GM21423 (cell line): ENCODE measurements around the gene PPP1R10.
A peak's percentile ranks its signal among the peaks of the same experiment; 100 is the strongest.
"Not testable (repeated sequence)": the region's sequence is repeated elsewhere in the genome, so short reads cannot be mapped to it uniquely, and the experiment has no call there.

Source experiments
- ATAC-seq: cut with Tn5 transposase; IDR thresholded peaks from one replicate; pipeline ENCODE4 v1.9.1; 2021; ENCODE audit warnings: mild to moderate bottlenecking, moderate library complexity; ENCODE audit not compliant: unreplicated experiment

The PPP1R10 gene

DNA sequence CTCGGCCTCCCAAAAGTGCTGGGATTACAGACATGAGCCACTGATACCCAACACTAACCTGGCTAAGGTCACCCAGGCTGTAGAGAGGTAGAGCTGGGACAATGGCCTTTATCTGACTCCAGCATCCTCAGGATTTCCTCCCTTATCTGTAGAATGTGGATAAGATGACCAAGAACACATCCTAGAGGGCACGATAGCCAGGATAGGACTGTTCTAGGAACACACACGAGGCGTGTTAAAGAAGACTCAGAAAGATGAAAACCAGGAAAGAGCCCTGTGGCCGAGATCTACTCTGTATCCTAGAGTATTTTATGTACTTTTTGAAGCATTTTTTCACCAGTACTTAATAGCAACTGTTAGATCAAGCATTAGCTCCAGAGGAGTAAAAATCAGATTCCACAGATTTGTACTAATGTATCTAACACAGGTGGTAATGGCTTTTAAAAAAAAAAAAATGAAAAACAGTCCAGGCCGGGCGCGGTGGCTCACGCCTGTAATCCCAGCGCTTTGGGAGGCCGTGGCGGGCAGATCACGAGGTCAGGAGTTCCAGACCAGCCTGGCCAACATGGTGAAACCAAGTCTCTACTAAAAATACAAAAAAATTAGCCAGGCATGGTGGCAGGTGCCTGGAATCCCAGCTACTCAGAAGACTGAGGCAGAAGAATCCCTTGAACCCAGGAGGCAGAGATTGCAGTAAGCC, 17.3 kb downstream of the PPP1R10 start:
- no peak for ATAC-seq

DNA sequence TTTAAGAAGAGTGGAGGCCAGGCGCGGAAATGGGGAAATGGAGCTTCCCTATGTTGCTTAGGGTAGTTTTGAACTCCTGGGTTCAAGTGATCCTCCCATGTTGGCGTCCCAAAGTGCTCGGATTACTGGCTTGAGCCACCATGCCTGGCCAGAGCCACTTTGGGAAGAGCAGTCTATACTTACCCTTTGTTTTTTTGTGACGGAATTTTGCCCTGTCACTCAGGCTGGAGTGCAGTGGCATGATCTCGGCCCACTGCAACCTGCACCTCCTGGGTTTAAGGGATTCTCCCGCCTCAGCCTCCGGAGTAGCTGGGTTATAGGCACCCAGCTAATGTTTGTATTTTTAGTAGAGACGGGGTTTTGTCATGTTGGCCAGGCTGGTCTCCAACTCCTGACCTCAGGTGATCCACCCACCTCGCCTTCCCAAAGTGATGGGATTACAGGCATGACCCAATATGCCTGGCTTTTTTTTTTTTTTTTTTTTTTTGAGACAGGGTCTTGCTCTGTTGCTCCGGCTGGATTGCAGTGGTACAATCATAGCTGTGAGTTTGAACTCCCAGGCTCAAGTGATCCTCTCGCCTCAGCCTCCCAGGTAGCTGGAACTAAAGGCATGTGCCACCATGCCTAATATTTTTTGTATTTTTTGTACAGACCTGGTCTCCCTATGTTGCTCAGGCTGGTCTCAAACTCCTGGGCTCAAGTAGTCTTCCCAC, 18.0 kb downstream of the PPP1R10 start:
- no peak for ATAC-seq

DNA sequence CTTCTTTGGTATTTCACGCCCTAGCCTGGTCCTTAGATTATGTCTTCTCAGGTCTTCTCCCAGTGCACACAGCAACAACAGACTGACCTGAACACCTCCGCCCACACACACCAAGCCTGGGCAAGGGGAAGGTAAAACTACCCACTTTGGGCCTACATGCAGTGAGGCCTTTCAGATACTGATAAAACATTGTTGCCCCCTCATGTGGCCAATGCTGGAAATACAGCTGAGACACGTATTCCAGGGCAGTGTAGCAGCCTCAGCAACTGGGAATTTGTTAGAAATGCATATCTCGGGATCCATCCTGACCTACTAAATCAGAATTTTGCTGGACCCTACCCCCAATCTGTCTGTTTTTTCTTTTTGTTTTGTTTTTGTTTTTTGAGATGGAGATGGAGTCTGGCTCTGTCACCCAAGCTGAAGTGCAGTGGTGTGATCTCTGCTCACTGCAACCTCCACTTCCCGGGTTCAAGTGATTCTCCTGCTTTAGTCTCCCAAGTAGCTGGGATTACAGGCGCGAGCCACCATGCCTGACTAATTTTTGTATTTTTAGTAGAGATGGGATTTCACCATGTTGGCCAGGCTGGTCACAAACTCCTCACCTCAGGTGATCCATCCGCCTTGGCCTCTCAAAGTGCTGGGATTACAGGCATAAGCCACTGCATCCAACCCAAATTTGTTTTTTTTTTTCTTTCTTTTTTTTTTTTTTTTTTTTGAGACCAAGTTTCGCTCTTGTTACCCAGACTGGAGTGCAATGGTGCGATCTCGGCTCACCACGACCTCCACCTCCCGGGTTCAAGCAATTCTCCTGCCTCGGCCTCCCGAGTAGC, 19.5 kb downstream of the PPP1R10 start:
- ATAC-seq = not testable (repeated sequence)

DNA sequence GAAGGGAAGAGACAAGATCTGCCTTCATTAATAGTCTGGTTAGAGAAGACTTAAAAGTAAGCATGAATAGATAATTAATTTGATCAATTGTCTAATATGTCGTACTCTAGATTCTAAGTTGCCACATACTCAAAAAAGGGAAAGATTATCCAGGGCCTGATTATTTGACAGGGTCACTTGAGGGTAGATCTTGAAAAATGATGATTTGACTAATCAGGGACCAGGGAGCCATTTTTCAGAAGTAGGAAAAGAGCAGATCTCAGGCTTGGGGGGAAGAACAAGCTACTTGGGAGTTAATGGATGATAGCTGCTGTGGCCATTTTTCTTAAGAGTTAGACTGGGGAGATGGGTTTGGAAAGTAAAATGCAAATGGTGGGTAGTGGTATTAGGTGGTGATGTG, 24.8 kb downstream of the PPP1R10 start:
- no peak for ATAC-seq

DNA sequence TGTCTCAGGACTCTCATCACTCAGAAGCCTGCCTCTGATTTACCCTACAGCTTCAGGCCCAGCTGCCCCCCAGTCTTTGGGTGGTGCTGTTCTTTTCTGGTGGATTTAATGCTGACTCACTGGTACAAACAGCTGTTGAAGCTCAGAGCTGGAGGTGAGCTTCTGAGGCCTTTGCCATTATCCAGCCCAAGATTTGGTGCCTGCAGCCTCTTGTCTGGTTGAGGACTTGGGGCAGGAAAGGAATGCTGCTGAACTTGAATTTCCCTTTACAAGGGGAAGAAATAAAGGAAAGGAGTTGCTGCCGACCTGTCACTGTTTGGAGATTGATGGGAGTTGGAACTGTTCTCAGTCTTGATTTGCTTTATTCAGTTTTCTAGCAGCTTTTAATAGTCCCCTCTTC, 26.0 kb downstream of the PPP1R10 start:
- no peak for ATAC-seq

DNA sequence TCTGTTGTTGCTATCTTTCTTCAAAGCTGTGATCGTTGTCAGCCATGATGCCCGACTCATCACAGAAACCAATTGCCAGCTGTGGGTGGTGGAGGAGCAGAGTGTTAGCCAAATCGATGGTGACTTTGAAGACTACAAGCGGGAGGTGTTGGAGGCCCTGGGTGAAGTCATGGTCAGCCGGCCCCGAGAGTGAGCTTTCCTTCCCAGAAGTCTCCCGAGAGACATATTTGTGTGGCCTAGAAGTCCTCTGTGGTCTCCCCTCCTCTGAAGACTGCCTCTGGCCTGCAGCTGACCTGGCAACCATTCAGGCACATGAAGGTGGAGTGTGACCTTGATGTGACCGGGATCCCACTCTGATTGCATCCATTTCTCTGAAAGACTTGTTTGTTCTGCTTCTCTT, 26.5 kb downstream of the PPP1R10 start:
- no peak for ATAC-seq

DNA sequence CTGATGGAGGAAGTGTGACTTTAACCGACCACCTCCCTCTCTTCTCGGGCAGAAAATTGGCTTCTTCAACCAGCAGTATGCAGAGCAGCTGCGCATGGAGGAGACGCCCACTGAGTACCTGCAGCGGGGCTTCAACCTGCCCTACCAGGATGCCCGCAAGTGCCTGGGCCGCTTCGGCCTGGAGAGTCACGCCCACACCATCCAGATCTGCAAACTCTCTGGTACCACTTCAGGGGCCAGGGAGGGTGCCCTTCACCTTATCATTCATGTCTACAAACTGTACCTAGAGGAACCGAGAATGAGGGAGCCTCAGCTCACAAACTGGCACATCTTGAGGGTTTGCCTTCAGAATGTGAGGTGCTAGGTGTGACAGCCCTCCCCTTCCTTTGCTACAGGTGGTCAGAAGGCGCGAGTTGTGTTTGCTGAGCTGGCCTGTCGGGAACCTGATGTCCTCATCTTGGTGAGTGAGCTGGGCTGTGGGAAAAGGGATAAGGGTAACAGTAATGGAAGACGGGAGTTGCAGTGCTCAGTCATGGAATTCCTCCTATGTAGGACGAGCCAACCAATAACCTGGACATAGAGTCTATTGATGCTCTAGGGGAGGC, 27.2 kb downstream of the PPP1R10 start:
- ATAC-seq = no peak

DNA sequence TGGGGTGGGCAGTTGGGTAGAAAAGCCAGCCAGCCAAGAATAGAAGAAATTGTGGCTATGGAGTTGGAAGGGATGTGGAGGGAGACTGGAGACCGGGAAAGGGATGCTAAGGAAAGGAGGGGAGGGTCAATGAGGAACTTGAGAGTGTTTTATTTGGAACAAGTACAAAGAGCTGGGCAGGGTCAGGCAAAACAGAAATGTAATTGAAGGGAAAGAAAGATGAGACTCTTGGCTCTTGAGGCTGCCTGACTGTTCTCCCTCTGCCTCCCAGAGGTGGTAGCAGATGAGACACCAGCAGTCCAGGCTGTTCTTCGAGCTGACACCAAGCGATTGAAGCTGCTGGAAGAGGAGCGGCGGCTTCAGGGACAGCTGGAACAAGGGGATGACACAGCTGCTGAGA, 33.1 kb downstream of the PPP1R10 start:
- no peak for ATAC-seq

DNA sequence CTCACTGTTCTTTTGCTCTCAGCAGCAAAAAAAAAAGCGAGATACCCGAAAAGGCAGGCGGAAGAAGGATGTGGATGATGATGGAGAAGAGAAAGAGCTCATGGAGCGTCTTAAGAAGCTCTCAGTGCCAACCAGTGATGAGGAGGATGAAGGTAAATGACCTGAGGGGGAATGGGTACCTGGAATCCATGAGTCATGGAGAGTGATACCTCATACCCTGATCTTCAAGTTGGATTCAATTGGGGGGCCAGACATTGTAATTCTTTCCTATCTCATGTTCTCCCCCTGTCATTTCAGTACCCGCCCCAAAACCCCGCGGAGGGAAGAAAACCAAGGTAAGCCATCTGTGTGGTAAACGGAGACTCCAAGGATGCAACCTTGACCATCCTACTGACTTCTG, 39.0 kb downstream of the PPP1R10 start:
- no peak for ATAC-seq

DNA sequence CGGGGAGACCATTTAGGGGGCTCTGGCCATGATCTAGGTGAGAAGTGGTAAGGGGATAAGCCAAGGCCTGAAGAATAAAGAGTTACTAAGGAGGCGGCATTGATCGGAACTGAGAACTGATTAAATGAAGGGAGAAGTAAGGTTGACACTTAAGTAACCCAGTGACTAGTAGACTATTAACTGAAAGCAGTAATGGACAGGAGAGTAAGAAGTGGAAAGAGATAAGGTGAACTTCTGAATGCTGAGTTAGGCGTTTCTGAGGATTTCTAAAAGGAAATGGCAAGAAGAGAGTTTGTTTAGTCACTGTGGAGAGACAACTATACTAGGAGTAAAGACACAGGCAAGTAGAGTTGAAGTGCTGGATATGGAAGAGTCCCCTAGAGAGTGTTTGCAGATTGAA, 43.9 kb downstream of the PPP1R10 start:
- ATAC-seq = no peak

DNA sequence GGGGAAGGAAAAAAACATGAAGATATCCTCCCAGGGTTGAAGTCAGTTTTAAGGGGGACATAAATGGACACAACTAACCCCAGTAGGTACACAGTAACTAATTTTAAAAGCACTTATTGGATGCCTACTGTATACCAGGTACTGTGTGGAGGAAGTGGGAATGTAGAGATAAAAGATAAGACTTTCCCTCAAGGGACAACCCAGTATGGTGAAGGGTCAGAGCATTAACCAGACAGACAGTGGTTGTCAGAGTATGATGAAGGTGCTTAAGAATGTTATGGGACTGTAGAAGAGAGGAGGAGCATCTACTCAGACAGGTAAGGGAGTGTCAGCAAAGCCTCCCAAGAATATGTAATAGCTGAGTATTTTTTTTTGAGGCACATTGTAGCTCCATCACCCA, 44.9 kb downstream of the PPP1R10 start:
- ATAC-seq = no peak

DNA sequence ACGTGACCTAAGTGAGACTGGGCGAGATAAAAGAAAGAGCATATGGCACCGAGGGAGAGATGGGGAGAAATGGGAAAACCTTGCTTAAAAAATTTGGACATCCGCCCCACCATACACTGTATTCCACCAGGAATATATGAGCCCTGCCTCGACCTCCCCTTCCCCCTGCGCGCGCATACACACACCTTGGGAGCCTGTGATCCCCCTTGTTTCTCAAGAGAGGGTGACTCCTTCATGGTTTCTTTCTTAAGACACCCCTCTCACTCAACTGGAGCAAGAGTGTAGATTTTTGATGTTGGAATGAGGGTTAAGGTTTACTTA, 45.3 kb downstream of the PPP1R10 start:
- no peak for ATAC-seq

DNA sequence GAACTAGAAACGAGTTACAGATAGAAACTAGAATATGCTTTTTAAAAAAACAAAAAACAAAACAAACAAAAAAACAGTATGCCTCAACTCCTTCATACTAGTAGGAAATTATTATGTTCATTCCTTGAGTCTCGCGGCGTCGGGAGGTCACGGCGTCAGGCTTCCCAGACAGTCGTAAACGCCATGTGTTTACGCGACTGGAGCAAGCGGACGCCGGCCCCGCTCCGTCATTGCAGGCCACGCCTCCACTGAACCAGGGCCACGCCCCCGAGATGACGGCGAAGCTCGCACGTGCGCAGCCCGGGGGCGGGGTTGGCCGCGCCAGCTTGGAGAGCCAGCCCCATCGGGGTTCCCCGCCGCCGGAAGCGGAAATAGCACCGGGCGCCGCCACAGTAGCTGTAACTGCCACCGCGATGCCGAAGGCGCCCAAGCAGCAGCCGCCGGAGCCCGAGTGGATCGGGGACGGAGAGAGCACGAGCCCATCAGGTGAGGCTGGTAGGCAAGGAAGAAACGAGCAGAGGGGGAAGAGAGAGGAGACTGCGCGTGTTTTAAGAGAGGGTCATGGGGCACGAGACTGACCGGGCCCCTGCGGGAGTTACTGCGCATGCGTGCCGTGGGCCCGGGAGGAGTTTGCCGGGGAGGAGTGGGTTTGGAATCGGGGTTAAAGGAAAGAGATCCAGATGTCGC, 45.8 kb downstream of the PPP1R10 start, which contains the start of gene ABCF1:
Gene ABCF1, plus strand, starts transcription at position 368 of the 687 bp plus-strand sequence. Its CDS starts 46 bp downstream, at position 414.
- peak; percentile 92 for ATAC-seq

DNA sequence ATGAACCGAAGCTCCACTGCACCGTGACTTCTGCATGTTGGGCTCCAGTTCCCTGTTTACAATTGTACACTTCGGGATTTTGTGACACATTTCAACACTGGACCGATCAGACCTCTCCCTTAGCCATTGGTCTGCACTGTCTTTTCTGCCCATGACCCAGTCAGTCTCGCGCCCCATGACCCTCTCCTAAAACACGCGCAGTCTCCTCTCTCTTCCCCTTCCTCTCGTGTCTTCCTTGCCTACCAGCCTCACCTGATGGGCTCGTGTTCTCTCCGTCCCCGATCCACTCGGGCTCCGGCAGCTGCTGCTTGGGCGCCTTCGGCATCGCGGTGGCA, 46.3 kb downstream of the PPP1R10 start:
- peak; percentile 17 for ATAC-seq

DNA sequence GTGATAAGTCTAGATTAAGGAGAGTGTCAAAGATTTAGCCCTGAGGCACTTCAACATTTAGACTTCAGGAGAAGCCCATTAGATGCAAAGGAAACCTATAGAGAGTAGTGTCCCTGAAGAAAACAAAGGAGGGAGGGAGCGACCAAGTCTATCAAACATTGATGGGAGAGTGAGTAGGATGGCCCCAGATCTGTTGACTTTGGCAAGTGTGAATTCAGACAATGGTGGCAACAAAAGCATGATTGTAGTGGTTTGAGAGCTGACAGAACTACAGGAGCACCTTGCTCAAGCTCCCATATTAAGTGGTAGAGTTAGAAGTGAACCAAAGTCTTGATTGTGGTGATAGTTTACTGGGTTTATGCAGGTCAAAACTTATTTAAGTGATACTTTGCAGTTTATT, 46.8 kb downstream of the PPP1R10 start:
- no peak for ATAC-seq

DNA sequence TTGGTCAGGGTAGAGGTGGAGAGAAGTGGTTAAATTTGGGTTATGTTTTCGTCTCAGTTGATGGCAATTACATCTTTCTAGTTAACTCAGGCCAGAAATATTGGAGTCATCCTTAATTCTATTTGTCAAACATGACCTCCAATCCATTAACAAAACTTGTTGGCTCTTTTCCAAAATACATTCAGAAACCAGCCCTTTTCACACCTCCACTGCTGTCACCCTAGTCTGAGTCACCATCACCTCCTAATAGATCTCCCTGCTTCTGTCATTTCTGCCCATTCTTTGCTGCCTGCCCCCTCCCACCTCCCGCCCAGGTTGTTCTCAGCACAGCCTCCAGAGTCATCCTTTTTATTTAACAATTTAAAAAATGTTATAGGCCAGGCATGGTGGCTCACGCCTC, 48.8 kb downstream of the PPP1R10 start:
- no peak for ATAC-seq

DNA sequence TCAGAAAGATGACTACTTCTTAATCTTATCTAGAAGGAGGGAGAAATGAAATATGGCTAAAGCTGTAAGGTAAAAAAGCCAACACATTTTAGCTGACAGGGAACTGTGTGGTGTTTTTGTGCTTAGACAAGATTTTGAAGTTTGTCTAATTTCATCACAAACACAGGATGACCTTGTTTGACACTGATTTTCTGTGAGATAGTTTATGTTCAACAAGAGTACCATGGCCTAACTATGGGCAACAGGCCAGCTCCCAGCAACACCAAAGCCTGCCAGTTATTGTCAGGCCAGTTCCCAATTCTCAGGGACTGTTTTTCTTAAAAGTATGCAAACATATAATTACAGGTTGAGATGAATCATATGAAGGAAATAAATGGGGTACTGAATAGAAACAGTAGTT, 51.3 kb downstream of the PPP1R10 start:
- ATAC-seq = no peak

DNA sequence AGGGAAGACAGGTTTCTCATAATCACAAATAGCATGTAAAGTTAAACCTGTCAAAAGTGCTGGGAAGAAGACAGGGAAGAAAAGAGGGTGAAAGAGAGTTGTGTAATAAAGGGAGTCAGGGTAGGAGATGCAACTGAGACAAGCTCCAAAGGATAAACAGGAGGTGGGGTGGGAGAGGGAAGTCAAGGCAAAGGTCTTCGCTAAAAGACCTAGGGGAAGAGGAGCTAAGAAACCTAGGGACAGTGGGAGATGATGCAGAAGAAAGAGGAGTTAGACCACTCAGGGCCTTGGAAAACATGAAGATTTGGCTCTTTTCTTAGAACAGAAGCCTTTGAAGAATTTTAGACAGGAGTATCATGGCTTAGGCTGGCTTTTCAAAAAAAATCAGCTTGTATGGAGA, 52.9 kb downstream of the PPP1R10 start:
- no peak for ATAC-seq

DNA sequence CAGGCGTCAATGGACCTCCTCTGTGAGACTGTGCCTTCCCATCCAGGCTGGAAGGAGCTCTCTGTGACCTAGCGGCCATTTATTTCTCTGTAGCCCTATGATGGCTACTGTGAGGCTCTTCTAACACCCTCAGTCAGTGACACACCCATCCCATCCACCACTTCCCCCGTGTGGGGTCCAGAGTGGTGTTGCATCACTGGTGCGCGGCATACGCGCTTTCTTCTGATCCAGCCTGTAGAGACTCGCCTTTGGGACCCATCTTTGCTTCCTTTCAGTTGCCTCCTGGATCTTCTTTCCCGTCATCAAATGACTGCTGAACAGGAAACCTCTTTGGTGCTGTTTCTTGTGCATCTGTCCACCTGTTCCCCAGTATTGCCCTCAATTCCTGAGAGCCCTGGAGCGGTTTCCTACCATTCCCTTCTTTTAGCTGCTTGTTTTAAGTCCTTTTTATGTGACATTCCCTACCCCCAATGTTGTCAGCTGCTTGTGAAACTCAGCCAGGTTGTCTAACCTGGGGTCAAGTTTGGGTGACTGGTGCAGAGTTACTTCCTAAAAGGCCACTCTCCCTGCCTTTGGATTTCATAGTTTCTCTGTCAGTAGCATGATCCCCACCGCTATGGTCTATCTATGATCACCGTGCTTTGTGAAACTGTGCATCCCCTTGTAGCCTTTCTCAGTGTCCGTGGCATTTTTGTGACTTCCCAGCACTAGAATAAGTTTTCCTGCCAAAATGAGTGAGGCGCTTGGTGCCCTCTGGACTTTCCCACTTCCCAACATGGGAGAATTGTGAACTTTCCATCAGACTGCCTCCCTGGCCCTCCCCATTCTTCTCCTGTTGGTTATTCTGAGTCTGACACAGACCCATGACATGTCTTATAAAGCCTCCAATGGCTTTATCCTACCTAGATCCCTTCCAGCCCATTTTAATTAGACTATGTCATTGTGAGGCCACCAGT, 54.3 kb downstream of the PPP1R10 start:
- ATAC-seq = no peak

DNA sequence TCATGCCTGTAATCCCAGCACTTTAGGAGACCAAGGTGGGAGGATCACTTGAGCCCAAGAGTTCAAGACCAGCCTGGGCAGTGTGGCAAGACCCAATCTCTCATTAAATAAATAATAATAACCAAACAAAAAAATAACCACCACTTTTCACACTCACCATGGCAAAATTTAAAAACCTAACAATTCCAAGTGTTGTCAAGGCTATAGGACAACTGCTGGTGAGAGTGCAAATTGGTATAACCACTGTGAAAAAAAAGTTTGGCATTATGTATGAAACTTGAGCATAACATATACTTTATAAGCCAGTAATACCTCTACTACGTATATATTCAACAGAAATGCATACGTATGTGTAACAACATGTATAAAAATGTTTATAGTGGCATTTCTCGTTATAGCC, 56.1 kb downstream of the PPP1R10 start:
- no peak for ATAC-seq
